22Rv1 (cell line): ENCODE measurements around the gene HUS1.

ENCODE experiments used
- ZFX ChIP-seq: fragments of 450-650 bp; IDR thresholded peaks from 2 replicates; pipeline ENCODE4 v1.6.1; 2017; ENCODE audit warnings: antibody characterized with exemption, borderline replicate concordance
- TF ChIP-seq, protein P1 (sequence below): fragments of 450-650 bp; IDR thresholded peaks from 2 replicates; pipeline ENCODE4 v1.5.1; 2017; ENCODE audit warnings: mild to moderate bottlenecking

DNA sequence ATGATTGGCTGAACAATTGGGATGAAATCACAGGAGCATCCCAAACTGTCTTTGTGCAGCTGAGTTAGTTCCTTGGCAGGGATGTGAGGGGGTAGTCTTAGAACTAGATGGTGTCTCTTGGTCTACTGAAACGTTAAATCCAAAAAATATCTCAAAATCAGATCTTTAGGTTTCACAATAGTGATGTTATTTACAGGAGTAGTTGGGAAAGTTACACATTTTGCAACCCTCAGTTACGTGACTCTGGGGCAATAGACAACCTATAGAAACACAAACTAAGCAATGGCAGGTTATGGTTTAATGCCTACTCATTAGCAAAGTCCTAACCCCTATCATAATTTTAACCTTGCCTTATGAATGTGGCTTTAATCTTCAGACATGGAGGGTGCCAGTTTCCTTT, 55.1 kb downstream of the HUS1 start:
- TF ChIP-seq, protein P1, sequence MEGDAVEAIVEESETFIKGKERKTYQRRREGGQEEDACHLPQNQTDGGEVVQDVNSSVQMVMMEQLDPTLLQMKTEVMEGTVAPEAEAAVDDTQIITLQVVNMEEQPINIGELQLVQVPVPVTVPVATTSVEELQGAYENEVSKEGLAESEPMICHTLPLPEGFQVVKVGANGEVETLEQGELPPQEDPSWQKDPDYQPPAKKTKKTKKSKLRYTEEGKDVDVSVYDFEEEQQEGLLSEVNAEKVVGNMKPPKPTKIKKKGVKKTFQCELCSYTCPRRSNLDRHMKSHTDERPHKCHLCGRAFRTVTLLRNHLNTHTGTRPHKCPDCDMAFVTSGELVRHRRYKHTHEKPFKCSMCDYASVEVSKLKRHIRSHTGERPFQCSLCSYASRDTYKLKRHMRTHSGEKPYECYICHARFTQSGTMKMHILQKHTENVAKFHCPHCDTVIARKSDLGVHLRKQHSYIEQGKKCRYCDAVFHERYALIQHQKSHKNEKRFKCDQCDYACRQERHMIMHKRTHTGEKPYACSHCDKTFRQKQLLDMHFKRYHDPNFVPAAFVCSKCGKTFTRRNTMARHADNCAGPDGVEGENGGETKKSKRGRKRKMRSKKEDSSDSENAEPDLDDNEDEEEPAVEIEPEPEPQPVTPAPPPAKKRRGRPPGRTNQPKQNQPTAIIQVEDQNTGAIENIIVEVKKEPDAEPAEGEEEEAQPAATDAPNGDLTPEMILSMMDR, result no peak
- TF ChIP-seq ZFX, result no peak
